ENCODE measurements around the gene TLK1. TPM values are rescaled to one million over a fixed set of nuclear protein-coding genes. Genes with fewer than 3 reads are reported as not detected.

TLK1 gene
- total and polyA plus RNA-seq, 4 experiments from 2014 or later: 19.2 to 152 (median 95.9) TPM

DNA sequence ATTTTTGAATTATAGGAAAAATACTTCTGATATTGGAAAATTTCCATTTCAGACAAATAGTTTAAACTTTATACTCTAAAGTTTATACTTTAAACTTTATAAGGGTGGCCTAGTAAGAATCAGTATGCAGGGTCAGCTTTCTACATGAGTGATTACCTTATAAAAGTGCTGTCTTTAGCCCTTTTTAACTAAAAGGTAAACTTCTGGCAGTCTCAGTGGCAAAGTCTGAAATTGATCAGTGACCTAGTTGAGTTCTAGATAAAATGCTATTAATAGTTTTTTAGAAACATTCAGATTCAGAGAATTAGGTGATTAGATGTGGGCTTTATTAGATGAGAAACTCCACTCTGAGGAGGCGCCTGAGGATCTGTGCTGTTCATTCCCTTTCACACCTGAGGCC, 216.1 kb downstream of the TLK1 start:
- no peak overlapping the region for H3K27ac ChIP-seq (ENCODE audit: low read depth, low read length)
- H3K27me3 ChIP-seq (ENCODE audit: insufficient read depth, low read length): no peaks in the 10 kb centered on the region
- H3K4me1 Mint-ChIP-seq: peaks cover 40 to 70% (median 50%) of the 10 kb centered on the region in 4 donors
- no peaks in the 10 kb centered on the region for H3K9me3 Mint-ChIP-seq
- H3K4me3 Mint-ChIP-seq: peak overlapping the region in 1 of 8 donors; percentile 31
- peak overlapping the region in 2 of 7 donors; percentile 30 to 52 for H3K27ac Mint-ChIP-seq
- H3K36me3 ChIP-seq (ENCODE audit: insufficient read depth, low read length): peaks cover 7% of the 10 kb centered on the region
- H3K9me3 ChIP-seq (ENCODE audit: control insufficient read depth in 1 of 2, low read length in 2 of 2): no peaks in the 10 kb centered on the region
- no peaks in the 10 kb centered on the region for H3K27me3 Mint-ChIP-seq
- ChIA-PET POLR2A (ENCODE audit: partially characterized antibody) (no interaction called here), CTCF (ENCODE audit: partially characterized antibody) (interaction anchor here (0.9 to 1.2 kb wide), 4 partner anchors 12 to 28 kb away, joined by 3 to 4 read pairs (median 3); no protein-coding TSS in a partner anchor)
- no peak overlapping the region for H3K4me3 ChIP-seq (ENCODE audit: low read length in 2 of 2)
- peaks cover 46% of the 10 kb centered on the region for H3K4me1 ChIP-seq (ENCODE audit: insufficient read depth, low read length)
- no peak for DNase-seq
- peaks cover 12 to 14% of the 10 kb centered on the region in 2 donors for H3K36me3 Mint-ChIP-seq
- intact Hi-C loops (cut with micrococcal nuclease): no loop called here

DNA sequence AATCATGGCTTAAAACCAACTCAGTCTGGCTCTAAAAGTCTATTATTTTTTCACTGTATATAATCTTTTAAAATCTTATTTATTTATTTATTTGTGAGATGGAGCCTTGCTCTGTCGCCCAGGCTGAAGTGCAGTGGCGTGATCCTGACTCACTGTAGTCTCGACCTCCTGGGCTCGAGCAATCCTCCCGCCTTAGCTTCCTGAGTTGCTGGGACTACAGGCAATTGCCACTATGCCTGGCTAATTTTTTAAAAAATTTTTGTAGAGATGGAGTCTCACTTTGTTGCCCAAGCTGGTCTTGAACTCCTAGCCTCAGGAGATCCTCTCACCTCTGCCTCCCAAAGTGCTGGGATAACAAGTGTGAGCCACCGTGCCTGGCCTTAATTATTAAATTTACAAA, 217.1 kb downstream of the TLK1 start:
- Histone ChIP-seq H3K4me1 (ENCODE audit: insufficient read depth, low read length) (peaks cover 56% of the 10 kb centered on the region), H3K4me3 (ENCODE audit: low read length in 2 of 2) (no peak overlapping the region), H3K36me3 (ENCODE audit: insufficient read depth, low read length) (no peaks in the 10 kb centered on the region), H3K27me3 (ENCODE audit: insufficient read depth, low read length) (no peaks in the 10 kb centered on the region), H3K9me3 (ENCODE audit: control insufficient read depth in 1 of 2, low read length in 2 of 2) (no peaks in the 10 kb centered on the region), H3K27ac (ENCODE audit: low read depth, low read length) (no peak overlapping the region)
- no peaks in the 10 kb centered on the region for H3K9me3 Mint-ChIP-seq
- ChIA-PET POLR2A (ENCODE audit: partially characterized antibody) (interaction anchor here (1.0 to 1.5 kb wide), 3 partner anchors 9 to 23 kb away, joined by 3 to 7 read pairs (median 3); partner anchors contain the start of gene GORASP2), CTCF (ENCODE audit: partially characterized antibody) (interaction anchor here (0.9 to 1.0 kb wide), 6 partner anchors 10 to 29 kb away, joined by 3 to 5 read pairs (median 3); no protein-coding TSS in a partner anchor)
- DNase-seq: no peak
- no peaks in the 10 kb centered on the region for H3K27me3 Mint-ChIP-seq
- H3K36me3 Mint-ChIP-seq: peaks cover 7 to 12% of the 10 kb centered on the region in 2 donors
- H3K4me1 Mint-ChIP-seq: peaks cover 46 to 80% (median 57%) of the 10 kb centered on the region in 4 donors
- intact Hi-C loops (cut with micrococcal nuclease): no loop called here
- H3K27ac Mint-ChIP-seq: no peak overlapping the region
- H3K4me3 Mint-ChIP-seq: no peak overlapping the region

DNA sequence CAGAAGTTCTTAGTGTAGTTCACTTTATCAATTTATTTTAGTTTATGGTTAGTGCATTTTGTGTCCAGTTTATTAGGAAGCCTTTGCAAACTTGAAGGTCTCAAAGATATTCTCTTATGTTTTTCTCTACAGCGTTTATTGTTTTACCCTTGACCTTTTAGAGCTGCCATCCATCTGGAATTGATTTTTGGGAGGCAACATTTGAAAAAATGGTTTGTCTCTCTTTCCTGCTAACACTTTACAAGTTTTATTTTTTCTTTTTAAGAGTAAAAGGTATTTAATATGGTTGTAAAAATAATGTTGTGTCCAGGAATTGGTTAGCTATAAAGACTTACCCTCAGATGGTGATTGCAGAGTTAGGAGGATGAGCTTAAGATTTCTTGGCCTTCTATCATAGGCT, 217.7 kb downstream of the TLK1 start:
- H3K27me3 Mint-ChIP-seq: no peaks in the 10 kb centered on the region
- peaks cover 9 to 12% of the 10 kb centered on the region in 2 donors for H3K36me3 Mint-ChIP-seq
- H3K27ac ChIP-seq (ENCODE audit: low read depth, low read length): no peak overlapping the region
- no peaks in the 10 kb centered on the region for H3K36me3 ChIP-seq (ENCODE audit: insufficient read depth, low read length)
- POLR2A ChIA-PET (ENCODE audit: partially characterized antibody): interaction anchor here (1.0 to 1.5 kb wide), 3 partner anchors 10 to 24 kb away, joined by 3 to 7 read pairs (median 3); partner anchors contain the start of gene GORASP2
- H3K9me3 Mint-ChIP-seq: no peaks in the 10 kb centered on the region
- no peaks in the 10 kb centered on the region for H3K9me3 ChIP-seq (ENCODE audit: control insufficient read depth in 1 of 2, low read length in 2 of 2)
- intact Hi-C loops (cut with micrococcal nuclease): no loop called here
- no peaks in the 10 kb centered on the region for H3K27me3 ChIP-seq (ENCODE audit: insufficient read depth, low read length)
- H3K27ac Mint-ChIP-seq: no peak overlapping the region
- H3K4me3 ChIP-seq (ENCODE audit: low read length in 2 of 2): no peak overlapping the region
- H3K4me1 Mint-ChIP-seq: peaks cover 49 to 85% (median 62%) of the 10 kb centered on the region in 4 donors
- DNase-seq: no peak
- peaks cover 61% of the 10 kb centered on the region for H3K4me1 ChIP-seq (ENCODE audit: insufficient read depth, low read length)
- CTCF ChIA-PET (ENCODE audit: partially characterized antibody): interaction anchor here (0.9 to 1.0 kb wide), 4 partner anchors 11 to 15 kb away, joined by 3 to 5 read pairs (median 3); no protein-coding TSS in a partner anchor
- no peak overlapping the region for H3K4me3 Mint-ChIP-seq

DNA sequence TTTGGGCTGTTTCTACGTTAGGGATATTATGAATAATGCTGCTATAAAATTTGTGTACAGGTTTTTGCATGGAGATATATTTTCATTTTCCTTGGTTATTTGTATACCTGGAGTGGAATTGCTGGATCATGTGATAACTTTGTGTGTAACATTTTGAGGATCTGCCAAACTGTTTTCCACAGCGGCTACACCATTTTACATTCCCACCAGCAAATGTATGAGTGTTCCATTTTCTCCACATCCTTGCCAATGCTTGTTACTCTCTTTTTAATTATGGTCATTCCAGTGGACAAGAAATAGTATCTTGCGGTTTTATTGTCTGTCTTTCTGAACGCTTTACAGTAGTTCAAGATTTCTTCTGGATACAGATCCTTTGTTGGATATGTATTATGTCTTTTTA, 218.1 kb downstream of the TLK1 start:
- ChIA-PET POLR2A (ENCODE audit: partially characterized antibody) (interaction anchor here (1.0 to 1.5 kb wide), 3 partner anchors 10 to 24 kb away, joined by 3 to 7 read pairs (median 3); partner anchors contain the start of gene GORASP2), CTCF (ENCODE audit: partially characterized antibody) (interaction anchor here (0.9 to 1.0 kb wide), 4 partner anchors 11 to 14 kb away, joined by 3 to 5 read pairs (median 3); no protein-coding TSS in a partner anchor)
- Mint-ChIP-seq H3K4me1 (peaks cover 53 to 90% (median 65%) of the 10 kb centered on the region in 4 donors), H3K4me3 (peak overlapping the region in 1 of 8 donors; percentile 5), H3K36me3 (peaks cover 8 to 16% of the 10 kb centered on the region in 2 donors), H3K27me3 (no peaks in the 10 kb centered on the region), H3K27ac (peak overlapping the region in 1 of 7 donors; percentile 25), H3K9me3 (no peaks in the 10 kb centered on the region)
- no peak for DNase-seq
- no peaks in the 10 kb centered on the region for H3K9me3 ChIP-seq (ENCODE audit: control insufficient read depth in 1 of 2, low read length in 2 of 2)
- no peak overlapping the region for H3K27ac ChIP-seq (ENCODE audit: low read depth, low read length)
- no peaks in the 10 kb centered on the region for H3K36me3 ChIP-seq (ENCODE audit: insufficient read depth, low read length)
- H3K27me3 ChIP-seq (ENCODE audit: insufficient read depth, low read length): no peaks in the 10 kb centered on the region
- intact Hi-C loops (cut with micrococcal nuclease): no loop called here
- no peak overlapping the region for H3K4me3 ChIP-seq (ENCODE audit: low read length in 2 of 2)
- H3K4me1 ChIP-seq (ENCODE audit: insufficient read depth, low read length): peaks cover 65% of the 10 kb centered on the region

Other genes starting within 250 kb of the TLK1 start
- 10 to 100 TPM; 82.4 to 83.2 TPM for gene GORASP2, start 231.6 kb downstream of the TLK1 start, total RNA-seq
- gene GORASP2, start 231.6 kb downstream of the TLK1 start, polyA plus RNA-seq: 100 to 1,000 TPM; 111 to 116 TPM

Measured in CD4-positive, alpha-beta memory T cell (primary cell).